Stimulated activated CD4-positive, alpha-beta T cell treated with anti-CD3 and anti-CD28 coated beads, Interleukin-2, amount 100 ng/mL, for 4 hours (primary cell): ENCODE measurements around the gene ITIH5.

Experiments used
- DNase-seq: peaks from one replicate; pipeline ENCODE4 v3.0.0-alpha.2; 2020; ENCODE audit warnings: low read depth

The ITIH5 gene

DNA sequence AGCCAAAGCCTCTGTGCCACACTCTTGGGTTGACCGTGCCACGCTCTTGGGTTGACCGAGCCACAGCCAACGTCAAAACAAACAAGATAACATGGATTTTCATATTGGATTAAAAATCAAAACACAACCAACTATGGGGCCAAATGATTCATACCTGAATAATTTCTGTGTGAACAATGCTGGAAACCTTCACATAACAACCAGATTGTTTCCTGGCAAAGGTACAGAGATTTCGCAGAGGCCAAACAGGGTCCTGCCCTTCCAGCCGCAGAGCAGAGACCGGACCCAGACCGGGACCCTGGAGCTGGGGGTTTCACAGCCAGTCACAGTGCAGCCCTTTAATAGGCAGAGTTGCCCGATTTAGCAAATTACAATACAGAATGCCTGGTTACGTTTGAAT lies 40.5 kb downstream of the ITIH5 start:
- no peak for DNase-seq

DNA sequence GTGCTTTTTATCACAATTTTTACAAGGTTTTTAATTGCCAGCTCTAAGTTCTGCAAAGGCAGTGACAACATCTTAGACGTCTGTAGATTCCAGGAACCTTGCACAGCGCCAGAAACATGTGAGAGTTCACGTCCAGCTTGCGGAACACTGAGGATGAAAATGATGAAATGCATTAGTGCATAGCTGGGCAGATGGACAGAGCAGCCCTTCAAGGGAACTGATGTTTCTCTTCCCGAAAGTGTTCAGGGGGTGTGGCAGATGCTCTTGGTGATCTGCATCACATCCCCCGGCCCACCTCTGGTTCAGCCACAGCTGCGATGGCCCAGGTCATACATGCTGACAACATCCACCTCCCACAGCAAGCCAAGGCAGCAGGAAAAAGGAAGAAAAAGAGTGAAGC lies 40.9 kb downstream of the ITIH5 start:
- no peak for DNase-seq

DNA sequence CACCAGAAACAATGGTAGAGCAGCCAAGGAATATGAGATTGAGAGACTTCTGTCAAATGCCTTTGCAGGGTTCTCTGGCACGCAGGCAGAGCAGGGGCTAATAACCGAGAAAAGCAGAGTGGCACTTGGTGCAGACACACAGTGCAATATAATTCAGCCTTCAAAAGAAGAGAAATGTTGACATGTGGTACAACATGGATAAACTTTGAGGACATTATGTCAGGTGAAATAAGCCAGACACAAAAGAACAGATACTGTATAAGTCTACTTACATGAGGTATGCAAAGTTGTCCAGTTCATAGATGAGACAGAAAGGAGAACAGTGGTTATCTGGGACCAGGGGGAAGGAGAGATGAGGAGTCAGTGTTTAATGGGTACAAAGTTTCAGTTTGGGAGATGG lies 41.8 kb downstream of the ITIH5 start:
- no peak for DNase-seq

DNA sequence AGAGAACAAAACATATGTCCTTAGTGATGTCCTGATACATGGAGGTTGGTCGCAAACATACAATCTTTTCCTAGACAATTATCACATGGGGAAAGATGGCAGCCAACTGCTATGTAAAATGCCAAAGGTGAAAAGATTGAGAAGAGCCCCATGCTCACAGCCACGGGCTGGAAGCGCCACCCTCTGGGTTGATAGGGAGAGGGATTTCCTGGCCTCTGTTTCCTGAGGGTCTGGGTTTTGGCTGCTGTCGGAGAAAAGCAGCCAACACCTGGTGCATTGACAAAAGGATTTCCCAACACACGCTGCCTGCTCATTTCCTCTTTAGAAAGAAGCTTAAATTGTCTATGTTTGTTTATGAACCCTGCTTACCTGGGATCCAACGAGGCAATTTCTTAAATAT lies 43.8 kb downstream of the ITIH5 start:
- DNase-seq, result no peak

DNA sequence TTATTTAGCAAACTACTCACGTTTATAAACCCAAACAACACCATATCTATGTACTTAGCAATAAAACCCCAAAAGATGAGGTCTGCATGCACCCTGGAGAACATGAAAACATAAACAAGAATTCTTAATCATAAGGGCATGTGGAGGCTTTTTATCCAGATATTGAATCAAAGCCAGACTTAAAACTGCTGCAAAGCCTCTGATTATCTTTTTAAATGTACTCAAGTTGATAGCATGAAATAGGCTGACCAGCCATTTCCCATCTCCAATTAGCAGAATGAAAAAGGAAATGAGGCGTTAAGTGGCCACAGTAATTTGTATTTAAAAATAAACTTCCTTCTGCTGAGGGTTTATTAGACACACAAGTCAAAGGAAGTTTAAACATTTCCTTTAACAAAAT lies 48.3 kb downstream of the ITIH5 start:
- no peak for DNase-seq

DNA sequence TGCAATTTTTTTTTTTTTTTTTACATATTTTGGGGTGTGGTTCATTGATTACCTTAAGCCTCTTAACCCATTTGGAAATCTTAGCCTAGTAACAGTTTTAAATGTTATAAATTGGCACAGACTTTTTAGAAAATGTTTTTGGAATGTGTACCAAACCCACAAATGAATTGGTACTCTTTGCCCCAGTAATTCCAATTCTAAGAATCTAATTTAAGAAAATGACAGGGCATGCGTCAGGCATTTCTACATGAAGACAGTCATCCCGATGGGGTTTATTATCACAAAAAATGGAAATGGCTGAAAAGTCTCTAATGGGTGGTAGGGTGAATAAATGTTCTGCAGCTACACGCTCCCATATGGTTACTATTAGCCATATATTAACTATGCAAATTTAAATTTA lies 54.9 kb downstream of the ITIH5 start:
- no peak for DNase-seq

DNA sequence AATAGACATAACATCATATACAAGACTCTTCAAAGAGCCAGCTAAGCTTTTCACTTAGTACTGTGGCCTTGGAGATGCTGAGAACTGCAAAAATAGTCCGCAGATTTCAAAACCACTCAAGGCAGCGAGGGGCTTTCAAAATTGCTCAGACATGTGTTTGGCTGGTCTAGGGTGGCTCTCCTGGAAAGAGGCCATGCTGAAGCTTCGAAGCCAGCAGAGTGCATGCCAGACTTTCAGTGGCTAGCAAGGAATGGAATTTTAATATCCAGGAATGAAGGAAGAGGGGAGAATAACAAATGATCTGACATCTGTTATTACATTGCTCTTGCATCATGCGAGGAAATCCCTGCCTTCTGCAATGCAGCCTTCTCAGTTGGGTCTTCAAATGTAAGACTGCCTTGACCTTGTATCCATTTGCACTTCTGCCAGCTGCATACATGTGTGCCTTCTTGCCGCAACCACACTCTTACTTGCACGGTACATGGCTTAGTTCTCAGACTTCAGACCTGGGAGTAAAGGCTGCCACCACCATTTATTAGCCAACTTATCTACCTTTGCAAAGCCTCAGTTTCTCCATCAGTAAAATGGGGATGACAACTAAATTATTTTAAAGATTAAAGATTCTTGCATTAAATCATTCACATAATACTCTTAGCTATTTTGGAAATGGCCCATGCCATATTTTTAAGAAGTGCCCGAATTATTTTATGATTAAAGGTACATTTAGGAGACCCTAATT lies 55.9 kb downstream of the ITIH5 start:
- no peak for DNase-seq

DNA sequence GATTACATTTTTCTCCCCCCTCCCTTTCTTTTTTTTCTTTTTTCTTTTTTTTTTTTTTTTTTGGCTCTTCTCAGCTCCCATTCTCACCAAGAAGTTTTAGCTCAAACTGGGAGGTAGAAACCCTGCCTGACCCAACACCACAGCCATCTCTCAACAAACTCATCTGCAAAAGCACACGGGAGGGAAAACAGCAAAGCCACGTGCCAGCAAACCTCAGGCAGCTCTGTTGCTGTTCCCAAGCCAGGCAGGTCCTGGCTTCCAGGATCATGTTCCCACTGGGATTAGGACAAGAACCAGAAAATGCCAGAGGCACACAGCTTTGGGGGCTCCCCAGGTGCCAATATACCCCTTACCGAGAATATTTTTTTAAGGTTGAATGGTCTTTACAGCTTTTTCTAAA lies 56.7 kb downstream of the ITIH5 start:
- DNase-seq, result no peak

DNA sequence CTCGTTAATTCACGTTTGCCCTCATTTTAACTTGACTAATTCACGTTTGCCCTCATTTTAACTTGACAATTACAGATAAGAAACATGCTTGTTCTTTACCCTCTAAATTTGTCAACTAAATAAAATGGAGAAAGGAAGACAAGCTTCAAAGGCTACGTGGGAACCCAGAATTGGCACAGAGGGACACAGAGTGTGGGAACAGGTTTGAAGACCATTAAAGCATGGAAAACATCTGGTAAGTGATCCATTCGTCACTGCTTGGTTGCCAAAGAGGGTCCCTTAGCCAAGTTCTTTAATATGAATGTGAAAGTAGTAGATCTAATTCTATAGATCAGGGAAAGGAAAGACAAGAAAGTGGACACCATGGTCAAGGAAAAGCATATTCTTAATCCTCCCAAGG lies 57.2 kb downstream of the ITIH5 start:
- DNase-seq, result no peak

DNA sequence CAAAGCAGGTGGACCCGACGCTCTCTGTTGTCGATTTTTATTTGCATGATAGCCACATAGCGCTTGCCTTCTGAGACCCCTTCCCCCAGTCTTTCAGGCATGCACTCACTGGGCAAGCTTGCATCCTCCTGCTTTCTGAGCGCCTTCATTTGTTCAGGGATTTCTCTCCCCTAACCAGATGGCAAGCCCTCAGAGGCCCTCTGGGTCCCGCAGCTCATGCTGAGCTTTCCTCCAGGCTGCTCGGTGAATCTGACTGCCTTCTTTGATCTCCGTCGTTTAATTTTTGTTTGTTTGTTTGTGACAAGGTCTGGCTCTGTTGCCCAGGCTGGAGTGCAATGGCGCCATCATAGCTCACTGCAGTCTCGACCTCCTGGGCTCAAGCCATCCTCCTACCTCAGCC lies 58.8 kb downstream of the ITIH5 start:
- DNase-seq, result no peak

DNA sequence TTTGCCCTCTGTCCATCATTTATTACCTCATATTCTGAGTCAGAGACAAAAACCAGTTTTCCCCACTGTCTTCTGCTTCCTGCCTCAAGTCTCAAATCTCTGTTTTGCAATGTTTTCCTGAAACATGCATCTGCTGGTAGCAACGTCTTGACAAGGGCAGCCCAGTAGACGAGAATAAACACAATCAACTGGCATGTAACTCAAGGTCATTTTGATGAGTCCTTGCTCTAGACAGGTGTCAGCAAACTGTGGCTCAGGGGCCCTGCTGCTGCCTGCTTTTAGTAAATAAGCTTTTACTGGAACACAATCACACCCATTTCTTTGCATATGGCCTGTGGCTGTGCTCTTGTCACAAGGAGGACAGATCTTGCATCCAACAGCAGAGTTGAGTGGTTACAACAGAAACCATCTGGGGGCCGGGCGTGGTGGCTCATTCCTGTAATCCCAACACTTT lies 59.8 kb downstream of the ITIH5 start:
- DNase-seq, result no peak

DNA sequence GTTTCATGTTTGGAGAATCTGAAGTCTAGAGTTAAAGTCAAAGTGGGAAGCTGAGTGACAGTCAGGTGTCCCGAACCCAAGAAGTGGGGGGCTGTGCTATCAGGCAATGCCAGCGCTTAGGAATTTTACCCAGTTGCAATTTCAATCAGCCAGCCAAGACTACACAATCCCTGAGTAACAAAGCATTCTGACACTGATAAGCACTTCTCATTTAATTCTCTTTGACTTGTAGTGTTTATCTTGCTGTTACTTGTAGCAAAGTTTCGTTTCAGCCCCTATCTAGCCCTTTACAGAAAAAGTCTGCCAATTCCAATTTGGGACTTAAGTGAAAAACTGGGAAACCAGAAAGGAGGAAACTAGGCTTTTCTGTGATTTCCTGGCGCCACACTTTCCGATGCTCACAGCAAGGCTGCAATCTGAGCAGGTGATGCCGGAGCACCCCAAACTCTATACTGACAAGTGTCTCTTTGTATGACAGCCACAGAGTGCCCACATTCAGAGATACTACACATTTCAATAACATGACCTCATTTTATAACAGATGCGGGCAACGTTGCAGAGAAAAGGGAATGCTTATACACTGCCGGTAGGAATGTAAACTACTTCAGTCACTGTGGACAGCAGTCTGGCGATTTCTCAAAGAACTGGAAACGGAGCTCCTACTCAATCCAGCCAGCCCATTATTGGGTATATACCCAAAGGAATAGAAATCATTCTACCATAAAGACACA lies 61.0 kb downstream of the ITIH5 start:
- no peak for DNase-seq

DNA sequence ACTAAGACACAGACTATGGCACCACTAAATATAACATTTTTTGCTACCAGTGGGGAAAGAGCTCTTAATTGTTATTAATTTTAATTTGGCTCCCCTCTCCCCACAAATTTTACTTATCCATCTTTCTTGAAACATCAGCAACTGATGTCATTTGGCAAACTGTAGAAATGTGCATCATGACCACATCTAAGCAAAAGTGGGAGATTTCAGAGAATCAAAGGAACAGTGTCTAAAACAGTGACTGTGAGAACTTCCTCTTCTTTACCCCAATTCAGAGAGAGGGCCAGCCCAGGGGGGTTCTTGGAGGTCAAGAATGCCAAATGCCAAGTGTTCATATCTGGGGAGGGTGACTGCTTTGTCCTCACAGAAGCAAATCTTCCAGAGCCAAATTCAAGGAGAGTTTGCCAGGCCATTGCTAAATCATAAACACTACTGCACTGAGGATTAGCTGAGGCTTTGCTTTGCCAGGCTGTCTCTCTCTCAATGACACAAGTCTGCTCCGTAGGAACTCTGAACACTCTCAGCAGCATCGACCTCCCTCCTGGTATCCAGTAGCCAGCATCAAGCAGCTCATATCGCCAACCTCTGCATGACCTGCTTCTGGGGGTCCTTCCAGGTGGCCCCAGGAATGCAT lies 65.6 kb downstream of the ITIH5 start:
- no peak for DNase-seq

DNA sequence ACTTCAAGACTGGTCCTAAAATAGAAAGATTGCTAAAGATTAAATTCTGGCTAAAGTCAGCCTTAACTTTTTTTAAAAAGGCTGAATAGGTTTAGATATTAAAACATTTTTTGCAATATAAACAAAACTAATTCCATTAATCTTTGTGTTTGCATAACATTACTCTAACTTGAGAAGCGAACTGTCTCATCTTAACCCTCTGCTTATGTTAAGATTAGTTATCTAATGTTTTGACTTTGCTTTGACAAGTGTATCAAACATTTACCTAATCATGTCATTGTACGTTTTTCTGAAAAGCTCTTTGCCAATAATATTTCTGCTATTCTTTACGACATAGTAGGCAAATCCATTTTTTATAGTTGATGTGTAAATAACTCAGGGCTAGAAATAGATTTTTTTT lies 68.0 kb downstream of the ITIH5 start:
- DNase-seq, result no peak

DNA sequence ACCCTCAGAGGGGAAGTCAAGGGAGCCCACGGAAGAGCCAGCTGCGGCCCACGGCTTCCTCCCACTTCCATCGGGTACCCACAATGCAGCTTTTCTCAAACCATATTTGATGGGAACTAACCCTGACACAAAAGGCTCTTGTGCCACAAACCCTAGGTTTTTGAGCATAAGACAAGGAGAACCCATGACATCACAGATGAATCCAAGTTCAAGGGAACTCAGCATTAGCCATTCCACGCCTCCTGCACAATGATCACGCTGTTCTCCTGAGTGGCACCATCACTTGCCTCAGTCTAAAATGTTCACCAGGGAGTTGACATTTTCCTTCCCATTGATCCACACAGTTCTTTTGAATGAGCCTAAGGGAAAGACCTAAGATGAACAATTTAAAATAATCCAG lies 70.4 kb downstream of the ITIH5 start:
- DNase-seq, result no peak

DNA sequence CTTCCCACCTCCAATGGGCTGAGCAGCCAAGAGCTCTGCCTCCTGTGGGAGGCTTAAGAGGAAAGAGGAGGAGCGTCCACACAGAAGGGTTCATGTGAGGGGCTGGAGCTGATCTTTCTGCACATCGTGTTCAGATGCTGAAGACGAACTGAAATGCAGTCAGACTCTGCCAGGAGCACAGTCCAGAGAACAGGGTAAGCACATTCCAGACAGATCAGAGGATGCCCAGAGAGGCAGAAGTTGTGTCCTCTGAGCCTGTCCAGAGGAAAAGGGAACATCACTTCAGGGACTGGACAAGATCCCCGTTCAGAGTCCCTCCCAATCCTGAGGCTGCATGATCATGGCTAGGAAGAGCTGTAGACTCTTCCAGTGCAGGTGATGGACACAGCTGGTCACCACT lies 72.9 kb downstream of the ITIH5 start:
- DNase-seq, result no peak

DNA sequence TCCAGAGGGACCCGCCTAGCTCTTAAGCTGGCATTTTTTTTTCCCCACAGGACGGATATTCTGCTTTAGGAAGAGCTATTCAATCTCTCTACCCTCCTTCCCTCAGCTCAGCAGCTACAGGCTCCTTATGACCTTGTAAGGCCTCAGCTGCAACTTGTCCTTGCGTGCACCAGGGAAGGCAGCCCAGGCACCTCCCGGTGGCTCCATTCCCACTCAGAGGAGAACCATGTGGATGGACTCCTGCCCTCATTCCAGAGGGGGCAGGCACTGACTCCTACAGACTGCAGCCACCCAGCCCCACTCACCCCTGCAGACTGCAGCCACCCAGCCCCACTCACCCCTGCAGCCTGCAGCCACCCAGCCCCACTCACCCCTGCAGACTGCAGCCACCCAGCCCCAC lies 73.7 kb downstream of the ITIH5 start:
- DNase-seq, result no peak

DNA sequence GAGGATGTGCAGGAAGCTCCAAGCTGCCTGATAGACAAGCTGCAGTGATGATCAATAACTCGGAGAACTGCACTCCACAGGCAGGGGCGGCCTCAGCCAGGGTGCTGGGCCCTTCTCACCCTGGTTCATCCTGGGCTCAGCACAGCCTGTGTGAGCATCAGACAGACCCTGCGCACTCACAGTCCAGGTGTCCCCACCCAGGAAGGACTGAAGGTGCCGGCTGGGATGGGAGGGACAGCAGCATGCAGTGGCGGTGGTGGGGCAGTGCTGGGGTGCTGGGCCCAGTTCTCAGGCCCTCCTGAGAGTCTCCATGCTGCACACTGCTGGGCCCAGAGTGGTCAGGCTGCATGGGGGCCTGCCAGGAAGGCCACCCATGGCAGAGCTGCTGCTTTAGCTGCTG lies 74.1 kb downstream of the ITIH5 start:
- no peak for DNase-seq

DNA sequence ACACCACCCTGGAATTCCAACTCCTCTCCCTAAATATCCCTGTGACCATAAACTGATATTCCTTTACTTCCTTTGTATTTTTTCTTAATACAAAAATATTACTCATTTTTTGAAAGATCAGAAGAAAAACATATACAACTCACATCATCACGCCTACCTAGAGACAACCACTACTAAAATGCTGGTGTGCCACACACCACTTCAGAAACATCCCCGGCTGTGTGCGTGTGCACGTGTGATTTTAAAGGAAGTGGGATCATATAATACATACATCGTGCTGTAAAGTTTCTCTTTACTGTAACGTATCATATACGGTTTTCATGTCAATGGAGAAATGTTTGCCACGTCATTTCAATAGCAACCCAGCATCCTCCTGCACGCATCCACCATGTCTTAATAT lies 76.5 kb downstream of the ITIH5 start:
- no peak for DNase-seq

DNA sequence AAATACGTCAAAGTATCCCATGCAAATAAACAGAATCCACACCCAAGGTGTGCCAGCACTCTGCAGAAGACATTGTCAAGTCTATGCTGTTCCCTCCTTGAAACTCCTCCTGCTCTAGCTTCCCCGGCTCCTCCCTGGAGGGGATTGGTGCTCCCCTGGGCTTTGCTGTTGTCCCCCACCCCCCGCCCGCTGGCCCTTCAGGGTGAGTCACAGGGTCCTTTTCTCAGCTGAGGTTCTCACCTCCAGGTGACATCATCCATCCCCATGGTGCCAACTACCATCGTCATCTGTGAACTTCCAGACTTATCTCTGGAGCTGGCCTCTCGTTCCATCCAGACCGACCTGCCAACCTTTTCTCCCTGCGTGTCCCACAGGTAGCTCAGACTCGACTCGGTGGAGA lies 77.0 kb downstream of the ITIH5 start:
- no peak for DNase-seq

DNA sequence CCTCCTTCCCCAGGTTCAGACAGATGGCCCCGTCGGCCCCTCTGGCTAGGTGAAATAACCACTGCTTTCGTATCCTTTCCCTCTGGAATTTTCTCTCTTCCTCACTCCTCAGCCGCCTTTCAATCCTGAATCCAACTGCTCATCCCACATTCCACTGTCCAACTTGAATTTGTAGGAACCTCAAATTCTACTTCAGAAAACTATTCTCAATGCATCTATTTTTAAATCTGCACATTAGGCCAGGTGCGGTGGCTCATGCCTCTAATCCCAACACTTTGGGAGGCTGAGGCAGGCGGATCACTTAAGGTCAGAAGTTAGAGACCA lies 78.9 kb downstream of the ITIH5 start:
- no peak for DNase-seq

DNA sequence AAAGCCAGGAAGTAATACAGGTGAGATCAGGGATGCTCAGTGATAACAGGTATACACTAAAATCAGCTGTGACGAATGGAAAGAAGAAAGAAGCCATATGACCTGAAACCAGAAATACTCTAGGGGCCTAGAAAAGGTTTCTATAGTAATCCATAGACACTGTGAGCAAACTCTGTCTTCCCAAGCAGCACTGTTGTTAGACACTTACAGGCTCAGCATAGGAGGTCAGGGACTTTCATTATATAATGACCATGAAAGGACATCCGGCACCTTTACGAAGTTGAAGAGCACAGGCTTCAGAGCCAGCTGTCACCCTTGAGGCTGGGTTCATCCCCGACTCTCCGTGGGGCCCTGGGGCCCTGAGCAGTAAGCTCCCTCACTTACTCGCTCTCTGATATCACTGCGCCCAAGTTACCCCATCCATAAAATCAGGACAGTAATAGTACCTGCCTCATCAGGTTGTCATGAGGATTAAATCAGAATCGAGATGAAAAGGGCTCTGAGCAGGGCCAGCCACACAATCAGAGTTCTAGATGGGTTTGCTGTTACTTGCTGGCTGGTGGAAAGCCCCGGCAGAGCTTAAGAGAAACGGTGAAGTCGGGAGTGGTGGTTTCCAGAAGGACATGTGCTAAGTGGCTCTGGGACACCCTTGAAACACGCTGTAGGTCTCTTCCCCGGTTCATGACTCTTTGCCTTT lies 79.5 kb downstream of the ITIH5 start:
- DNase-seq, result no peak

DNA sequence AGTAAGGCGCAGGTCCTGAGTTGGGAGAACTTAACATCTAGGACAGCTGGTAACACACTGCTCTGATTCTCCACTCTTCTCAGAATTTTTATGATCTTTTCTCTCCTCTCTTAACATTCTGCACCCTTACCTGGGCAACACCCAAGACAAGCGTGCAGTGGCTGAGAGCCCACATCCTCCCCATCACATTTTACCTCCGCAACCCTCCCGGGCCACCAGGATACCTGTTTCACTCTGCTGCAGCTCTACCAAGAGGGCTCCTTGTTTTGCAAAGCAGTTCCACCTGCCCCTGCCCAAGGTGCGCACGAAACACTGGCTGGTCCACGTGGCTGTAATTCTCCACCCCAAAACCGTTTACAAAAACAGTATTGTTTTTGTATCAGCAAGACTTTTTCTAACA lies 81.5 kb downstream of the ITIH5 start:
- DNase-seq, result no peak
